K562 (cell line): Measurements from ENCODE around the gene CD248. TPM values are rescaled to one million over a fixed set of nuclear protein-coding genes. Genes with fewer than 3 reads are reported as not detected.

Experiments used
- ZBTB40 ChIP-seq, 2 experiments: fragments of 450-650 bp in 1 of 2; sonication (generic) in 1 of 2; formaldehyde crosslinking in 1 of 2; IDR thresholded peaks; 2 replicates each; pipeline versions ENCODE4 v1.7.1 to v1.9.0; 2016 to 2022; ENCODE audit warnings: inconsistent platforms in 1 of 2, mild to moderate bottlenecking in 1 of 2, missing genetic modification reagents in 1 of 2
- polyA plus RNA-seq, 8 experiments: library from polyadenylated mRNA; depleted of rRNA in 4 of 8; stranded (reverse) in 5 of 8; unstranded in 3 of 8; fragments of >200 nt; fragmentation: Nextera tagmentation in 2 of 8; fragmentation: Illumina TruSeq in 1 of 8; extraction: Ambion mirVana in 2 of 8; extraction: Trizol in 1 of 8; gene quantifications; 2 replicates each; pipeline versions ENCODE4 v1.2.1 to v1.2.3, GENCODE V29; 2011 to 2014; ENCODE audit warnings: inconsistent platforms in 1 of 8, missing spikeins in 1 of 8
- total RNA-seq, 7 experiments: library from RNA; depleted of rRNA in 6 of 7; stranded (reverse); fragments of >200 nt in 6 of 7; fragmentation: Illumina TruSeq in 2 of 7; extraction: Trizol in 2 of 7; gene quantifications; 2 replicates each; pipeline versions ENCODE4 v1.2.1 to v1.2.3, GENCODE V29; 2011 to 2021; ENCODE audit warnings: low replicate concordance in 1 of 7

CD248 gene
- total and polyA plus RNA-seq, 9 of the 15 experiments (the other 6 are each of a cell fraction or from before 2014, with no cell fraction given) = 0.09 TPM; not detected in 8

GRCh38 chr11:66363187-66363601 lies 46.4 kb upstream of the CD248 start (continued):
- TF ChIP-seq ZBTB40 (IDR thresholded peaks at IDR 0.05) (no peak), ZBTB40 (CRISPR knock-in tag; IDR thresholded peaks at IDR 0.05) (no peak)
- TF ChIP-seq, all 486 proteins: peak for 3
